Caki2 (cell line): Measurements from ENCODE around the gene GJD4. TPM values are rescaled to one million over a fixed set of nuclear protein-coding genes. Genes with fewer than 3 reads are reported as not detected.

ENCODE experiments used
- DNase-seq: peaks from one replicate; pipeline ENCODE4 v3.0.0-alpha.2; 2015; ENCODE audit warnings: low read depth
- in situ Hi-C: cut with HindIII; loops from 2 replicates; pipeline ENCODE4 v1.10.0; 2016; ENCODE audit warnings: low sequenced_read_pairs, low pct_unique_long_range_greater_than_20kb, mixed read lengths
- total RNA-seq: library from RNA; depleted of rRNA; stranded (reverse); fragments of >200 nt; shearing (Covaris generic); gene quantifications from 2 replicates; pipeline ENCODE4 v1.2.3, GENCODE V29; 2014; ENCODE audit warnings: low replicate concordance

The GJD4 gene
- total RNA-seq, 1 experiment from 2014 or later, result not detected

DNA sequence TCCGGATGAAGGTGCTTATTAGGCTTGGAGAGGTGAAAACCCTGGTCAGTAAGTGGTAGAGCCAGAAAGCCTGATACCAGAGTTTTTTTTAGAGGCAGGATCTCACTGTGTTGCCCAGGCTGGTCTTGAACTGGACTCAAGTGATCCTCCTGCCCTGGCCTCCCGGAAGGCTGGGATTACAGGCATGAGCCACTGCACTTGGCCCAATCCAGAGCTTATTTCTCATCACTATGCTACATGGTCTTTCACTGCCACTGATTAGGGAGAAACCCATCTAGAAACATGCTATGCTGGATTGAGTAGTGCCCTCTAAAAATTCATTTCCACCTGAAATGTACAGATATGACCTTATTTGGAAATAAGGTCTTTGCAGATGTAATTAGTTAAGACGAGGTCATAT lies 28.4 kb upstream of the GJD4 start:
- DNase-seq, result no peak
- in situ Hi-C loops, result no loop called here

DNA sequence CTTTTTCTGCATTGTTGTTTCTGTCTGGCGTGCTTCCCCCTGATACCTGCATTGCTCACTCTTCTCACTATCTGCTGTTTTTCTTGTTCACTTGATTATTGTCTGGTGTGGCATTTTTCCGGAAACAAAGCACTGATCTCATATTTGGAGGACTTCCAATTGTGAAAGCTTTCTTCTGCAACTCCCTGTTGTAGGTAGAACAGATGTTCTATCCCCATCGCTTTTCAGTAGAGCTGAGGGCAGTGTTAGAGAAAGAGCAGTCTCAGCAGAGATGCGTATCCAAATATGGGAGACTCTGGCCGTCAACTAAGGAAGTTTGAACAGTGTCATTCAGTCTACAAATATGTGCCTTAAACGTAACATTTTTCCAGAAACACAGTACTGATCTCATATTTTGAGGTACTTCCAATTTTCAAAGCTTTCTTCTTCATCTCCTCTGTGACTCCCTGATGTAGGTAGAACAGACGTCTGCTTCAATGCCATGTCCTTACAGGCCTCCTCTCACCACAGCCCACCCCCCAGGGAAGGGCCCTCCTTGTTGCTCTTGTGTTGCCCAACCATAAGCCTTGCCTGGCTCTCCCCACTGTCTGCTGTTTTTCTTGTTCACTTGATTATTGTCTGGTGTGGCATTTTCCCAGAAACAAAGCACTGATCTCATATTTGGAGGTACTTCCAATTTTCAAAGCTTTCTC lies 27.1 kb upstream of the GJD4 start:
- no peak for DNase-seq
- in situ Hi-C loops, result no loop called here

DNA sequence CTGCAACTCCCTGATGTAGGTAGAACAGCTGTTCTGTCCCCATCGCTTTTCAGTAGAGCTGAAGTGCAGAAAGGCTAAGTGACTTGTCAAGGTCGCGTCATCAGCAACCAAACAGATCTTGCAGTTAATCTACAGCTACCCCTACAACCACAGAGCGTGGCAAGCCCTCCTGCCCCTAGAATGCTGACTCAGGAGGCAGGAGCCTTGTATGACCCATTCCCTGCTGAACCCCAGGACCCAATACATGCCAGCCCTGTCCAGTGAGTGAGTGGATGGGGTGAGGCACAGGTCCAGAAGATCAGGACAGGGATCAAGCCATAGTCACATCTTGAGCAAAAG lies 26.6 kb upstream of the GJD4 start:
- DNase-seq, result no peak
- in situ Hi-C loops, result no loop called here

DNA sequence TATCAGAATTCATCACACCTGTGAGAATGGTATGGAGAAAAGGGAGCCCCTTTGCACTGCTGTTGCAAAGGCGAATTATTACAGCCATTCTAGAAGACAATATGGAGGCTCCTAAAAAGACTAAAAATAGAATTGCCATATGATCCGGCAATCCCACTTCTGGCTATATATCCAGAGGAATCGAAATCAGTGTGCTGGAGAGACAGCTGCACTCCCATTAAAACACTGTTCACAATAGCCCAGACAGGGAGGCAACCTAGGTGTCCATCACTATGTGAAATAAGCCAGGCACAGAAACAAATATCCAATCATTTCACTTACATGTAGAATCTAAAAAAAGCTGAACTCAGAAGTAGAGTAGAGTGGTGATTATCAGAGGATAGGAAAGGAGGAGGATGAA lies 26.0 kb upstream of the GJD4 start:
- in situ Hi-C loops, result no loop called here

DNA sequence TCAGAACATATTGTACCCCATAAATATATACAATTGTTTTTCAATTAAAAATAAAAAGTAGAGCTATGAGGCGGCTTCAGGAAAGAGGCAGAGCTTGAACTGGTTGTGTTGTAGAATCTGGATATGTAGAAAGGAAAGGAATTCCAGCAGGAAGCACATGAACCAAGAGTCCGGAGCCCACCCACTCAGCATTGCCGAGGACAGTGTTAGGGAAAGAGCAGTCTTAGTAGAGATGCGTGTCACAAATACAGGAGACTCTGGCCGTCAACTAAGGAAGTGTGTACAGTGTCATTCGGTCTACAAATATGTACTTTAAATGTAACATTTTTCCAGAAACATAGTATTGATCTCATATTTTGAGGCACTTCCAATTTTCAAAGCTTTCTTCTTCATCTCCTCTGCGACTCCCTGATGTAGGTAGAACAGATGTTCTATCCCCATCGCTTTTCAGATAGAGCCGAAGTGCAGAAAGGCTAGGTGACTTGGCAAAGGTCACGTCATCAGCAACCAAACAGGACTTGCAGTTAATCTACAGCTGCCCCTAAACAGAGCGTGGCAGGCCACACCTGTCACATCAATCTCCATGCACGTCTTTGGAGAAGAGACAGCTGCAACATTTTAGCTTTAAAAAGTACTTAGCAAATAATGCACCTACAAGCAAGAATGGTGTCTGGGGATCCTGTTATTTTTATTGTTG lies 25.3 kb upstream of the GJD4 start:
- DNase-seq, result no peak
- in situ Hi-C loops, result no loop called here

More for the DNA sequence above, 26.0 kb upstream of the GJD4 start:
- DNase-seq, result no peak

DNA sequence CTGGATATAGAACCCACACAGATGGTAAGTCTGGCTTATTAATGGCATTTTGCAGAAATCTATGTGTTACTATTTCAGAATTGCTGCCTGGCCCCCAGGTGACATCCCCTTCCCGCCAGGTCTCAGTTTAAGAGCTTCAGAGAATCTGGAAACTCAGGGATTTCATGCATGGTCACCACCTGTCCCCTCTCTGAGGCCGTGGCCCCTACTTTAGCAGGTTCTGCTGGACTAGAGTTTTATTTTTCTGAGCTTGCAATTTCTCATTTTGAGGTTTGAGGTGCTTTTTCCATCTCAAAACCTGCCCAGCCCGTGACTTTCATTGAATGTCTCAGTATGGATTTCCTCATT lies 24.7 kb upstream of the GJD4 start:
- DNase-seq, result no peak
- in situ Hi-C loops, result no loop called here

DNA sequence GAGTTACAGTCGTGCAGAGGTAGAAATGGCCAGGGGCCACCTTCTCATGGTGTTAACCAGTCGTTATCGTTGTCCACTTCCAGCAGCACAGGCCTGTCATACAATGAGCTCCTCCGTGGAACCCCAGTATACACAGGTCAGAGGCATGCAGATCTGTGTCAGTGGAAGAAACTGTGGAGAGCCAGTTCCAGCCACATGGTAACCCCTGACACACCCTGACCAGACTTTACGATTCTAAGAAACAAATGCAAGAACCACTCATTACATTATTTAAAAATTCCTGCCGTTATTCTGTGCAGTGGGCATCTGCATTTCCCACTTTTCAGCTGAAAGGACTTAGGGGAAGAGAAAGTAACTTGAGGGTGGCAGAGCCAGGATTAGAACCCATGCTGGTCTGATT lies 23.5 kb upstream of the GJD4 start:
- in situ Hi-C loops, result no loop called here
- DNase-seq, result no peak

DNA sequence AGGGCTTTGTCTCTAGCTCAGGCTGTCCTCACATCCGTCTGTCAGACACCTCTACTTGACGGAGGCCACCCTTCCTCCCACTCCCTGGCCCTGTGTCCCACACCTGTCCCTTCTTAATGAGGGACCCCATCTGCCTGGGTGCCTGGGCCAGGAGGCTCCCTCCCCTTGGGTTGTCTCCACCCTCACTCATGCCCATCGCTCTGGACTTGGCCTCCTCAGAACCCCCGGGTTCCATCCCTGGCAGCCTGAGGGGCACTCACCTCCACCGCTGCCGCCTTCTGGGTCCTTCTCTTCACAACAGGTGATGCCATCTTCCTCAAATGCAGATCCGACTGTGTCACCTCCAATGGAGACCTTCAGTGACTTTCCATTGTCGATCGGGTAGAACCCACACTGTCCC lies 20.2 kb upstream of the GJD4 start:
- DNase-seq, result no peak
- in situ Hi-C loops, result no loop called here

DNA sequence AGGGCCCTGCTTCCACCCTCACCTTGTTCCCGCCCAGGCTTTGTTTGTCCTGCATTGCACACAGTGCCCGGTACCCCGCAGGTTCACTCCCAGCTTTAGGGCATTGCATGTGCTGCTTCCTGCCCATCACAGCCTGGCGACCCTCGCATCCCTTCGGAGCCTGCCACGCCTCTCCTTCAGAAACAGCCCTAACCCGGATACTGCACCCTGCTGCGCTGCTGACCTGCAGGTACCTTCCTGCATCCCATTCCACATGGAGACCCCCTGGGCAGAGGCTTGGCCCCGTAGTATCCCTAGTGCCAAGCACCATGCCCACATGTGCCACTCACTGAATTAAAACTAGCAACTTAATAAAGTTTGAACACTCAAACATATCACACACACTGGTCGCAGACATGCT lies 19.8 kb upstream of the GJD4 start:
- in situ Hi-C loops, result no loop called here

DNA sequence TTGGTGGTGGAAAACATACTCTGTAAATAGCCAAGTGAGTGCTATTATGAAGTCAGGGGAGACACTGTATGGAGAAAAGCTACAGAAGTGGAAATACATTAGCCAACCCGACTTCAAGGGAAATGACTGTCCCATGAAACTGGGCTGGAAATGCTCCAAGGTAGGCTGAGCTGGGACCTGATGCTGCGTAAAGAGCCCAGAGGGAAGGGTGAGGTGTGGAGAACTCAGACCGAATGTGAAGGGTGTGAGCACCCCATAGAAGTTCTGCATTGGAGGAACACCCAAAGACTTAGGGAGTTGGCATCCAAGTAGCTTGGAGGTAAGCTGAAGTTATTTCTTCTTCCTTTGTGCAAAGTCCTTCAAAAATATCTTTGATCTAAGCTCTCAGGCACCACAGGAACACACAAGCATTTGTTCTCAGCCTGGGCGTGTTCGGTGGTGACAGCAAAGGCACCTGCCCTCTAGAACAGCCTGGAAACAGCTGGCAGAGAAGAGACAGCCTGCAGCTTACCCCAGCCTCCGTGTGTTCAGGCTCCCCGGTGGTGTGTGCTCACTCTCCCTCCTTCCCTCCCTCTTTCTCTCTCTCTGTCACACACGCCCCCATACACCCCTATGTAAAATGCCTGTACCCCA lies 19.1 kb upstream of the GJD4 start:
- no peak for DNase-seq
- in situ Hi-C loops, result no loop called here

More for the DNA sequence above, 19.8 kb upstream of the GJD4 start:
- no peak for DNase-seq

DNA sequence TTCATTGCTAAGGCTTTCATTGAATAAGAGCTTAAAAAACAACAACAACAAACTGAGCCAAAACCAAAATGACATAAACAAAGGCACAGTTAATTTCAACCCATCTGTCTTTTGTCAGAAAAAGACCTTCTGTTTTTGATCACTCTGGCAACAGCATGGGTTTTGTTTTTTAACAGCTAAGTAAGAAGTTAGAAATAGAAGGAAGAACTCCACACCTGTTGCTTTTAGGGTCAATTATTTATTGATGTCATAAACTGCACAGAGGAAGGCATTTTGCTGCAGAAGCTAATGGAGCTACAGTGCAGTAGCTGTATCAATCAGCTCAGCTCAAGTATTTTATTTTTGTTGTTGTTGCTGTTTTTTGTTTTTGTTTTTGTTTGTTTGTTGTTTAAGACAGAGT lies 16.3 kb upstream of the GJD4 start:
- in situ Hi-C loops, result no loop called here
- no peak for DNase-seq

DNA sequence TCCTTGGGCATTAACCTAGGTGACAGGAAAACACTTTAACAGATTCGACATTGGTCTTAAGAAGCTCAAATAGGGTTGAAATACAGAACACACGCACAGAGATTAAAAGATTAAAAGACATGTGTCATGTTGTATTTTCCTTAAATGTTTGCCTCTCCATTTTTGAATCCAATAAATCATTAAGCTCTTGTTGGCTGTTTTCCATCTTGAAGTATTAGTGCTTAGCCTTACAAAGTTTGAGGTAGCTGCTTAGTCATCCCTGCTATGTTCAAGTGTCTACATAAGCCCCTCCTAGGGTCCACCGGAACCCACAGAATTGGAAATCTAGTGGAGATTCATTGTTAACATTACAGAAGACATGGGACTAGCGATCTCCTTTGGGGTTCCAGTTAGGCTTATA lies 12.7 kb upstream of the GJD4 start:
- in situ Hi-C loops, result no loop called here
- no peak for DNase-seq

DNA sequence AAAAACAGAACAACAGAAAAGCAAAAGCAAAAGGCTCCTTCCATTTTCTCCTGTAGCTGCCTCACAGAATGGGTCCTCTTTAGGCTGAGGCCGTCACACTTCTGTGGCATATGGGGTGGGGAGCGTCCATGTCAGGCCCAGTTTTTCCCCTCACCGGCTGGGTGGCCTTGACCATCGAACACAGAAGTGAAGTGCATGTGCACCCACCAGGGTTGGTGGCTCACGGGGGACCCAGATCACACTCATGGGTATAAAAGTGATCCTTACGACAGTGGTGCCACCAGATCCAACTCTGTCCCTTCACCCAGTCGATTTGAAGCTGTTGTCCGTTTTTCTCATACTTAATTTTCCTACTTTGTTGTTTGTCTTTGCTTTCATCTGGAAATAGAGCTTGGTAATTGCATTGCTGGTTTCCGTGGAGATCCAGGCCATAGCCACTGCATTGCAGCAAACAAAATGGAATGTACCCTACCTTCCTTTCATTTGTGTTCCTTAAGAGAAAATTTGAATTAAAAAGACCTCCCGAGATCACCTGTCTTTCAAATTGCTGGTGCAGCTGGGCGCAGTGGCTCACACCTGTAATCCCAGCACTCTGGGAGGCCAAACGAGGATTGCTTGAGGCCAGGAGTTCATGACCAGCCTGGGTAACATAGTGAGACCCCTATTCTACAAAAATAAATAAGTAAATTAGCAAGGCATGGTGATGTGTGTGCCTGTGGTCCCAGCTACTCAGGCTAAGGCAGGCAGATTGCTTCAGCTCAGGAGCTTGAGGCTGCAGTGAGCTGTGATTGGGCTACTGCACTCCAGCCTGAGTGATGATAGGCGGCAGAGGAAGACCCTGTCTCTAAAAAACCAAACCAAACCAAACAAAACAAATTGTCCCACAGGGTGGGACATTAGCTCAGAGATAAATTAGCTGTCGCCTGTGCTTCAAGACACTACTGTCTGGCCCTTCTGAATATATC lies 10.7 kb upstream of the GJD4 start:
- no peak for DNase-seq
- in situ Hi-C loops, result no loop called here

DNA sequence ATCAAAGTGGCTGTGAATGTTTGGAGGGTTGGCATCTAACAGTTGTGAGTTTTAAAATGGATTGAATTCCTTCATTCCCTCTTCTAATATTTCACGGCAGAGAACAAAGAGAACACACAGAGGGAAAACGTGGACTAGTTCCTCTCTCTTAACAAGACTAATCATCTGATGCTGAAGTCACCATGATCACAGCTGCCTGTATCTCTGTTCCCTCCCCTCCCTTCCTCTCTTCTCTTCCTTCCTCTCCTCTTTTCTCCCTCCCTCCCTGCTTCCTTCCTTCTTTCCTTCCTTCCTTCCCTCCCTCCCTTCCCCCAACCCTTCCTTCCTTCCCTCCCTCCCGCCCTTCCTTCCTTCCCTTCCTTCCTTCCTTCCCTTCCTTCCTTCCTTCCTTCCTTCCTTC lies 10.0 kb upstream of the GJD4 start:
- in situ Hi-C loops, result no loop called here
- no peak for DNase-seq

DNA sequence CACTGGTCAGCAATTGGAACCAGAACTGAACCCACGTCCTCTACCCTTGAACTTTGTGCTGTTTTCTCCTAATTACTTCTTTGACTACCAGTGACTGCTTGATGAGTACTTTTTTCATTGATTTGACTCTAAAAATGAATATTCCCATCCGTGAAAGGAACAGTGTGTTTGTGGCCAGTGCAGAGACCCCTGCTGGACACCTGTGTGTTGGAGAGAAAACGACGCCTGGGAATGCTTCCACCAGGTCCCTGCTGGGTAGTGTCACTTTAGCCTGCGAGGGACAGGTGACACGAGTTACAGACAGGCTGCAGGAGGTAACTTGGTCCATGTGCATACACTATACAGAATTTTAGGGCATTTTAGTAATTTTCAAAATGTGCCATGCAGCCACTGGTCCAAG lies 6.8 kb upstream of the GJD4 start:
- in situ Hi-C loops, result no loop called here
- no peak for DNase-seq

DNA sequence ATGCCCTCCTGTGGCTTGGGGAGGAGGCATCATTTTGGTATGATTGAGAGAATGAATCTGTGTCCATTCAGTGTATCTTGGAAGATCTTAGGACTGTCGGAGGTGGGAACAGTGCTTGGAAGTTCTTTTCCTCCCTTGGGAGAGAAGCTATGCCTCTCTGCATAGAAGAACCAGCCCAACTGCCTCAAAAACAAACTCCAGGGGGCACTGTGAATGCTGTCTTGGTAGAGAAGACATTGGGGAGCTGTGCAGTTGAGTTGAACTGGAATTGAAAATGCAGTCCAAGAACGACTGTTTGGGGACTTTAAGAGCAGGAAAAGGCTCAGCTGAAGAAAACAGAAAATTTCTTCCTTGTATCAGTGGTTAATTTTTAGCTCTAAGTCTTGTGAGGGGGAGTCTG lies 4.9 kb upstream of the GJD4 start:
- in situ Hi-C loops, result no loop called here
- no peak for DNase-seq

DNA sequence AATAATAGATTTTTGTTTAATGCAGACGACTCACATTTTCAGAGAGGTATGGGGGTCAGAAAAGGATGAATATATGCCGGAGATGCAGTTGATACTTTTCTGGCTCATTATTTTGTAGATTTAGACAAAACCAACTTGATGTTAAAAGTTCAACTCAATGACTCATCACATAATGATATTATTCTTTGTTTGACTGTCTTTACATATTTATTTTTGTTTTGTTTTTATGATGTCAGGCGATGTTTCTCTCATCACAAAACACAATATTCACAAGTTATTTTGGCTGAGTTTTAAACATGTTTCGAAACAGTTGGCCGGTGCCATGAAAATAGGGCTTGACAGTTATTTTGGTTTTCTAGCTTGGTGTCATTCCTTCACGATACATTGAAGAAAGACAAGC lies 1.3 kb downstream of the GJD4 start:
- DNase-seq, result peak; percentile 26
- in situ Hi-C loops, result no loop called here

DNA sequence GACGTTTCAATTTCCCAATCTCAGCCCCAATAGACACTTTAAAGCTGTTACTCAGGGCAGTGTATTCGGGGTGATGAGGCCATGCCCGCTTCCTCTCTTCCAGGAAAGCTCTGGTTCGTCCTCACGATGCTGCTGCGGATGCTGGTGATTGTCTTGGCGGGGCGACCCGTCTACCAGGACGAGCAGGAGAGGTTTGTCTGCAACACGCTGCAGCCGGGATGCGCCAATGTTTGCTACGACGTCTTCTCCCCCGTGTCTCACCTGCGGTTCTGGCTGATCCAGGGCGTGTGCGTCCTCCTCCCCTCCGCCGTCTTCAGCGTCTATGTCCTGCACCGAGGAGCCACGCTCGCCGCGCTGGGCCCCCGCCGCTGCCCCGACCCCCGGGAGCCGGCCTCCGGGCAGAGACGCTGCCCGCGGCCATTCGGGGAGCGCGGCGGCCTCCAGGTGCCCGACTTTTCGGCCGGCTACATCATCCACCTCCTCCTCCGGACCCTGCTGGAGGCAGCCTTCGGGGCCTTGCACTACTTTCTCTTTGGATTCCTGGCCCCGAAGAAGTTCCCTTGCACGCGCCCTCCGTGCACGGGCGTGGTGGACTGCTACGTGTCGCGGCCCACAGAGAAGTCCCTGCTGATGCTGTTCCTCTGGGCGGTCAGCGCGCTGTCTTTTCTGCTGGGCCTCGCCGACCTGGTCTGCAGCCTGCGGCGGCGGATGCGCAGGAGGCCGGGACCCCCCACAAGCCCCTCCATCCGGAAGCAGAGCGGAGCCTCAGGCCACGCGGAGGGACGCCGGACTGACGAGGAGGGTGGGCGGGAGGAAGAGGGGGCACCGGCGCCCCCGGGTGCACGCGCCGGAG lies 2.6 kb downstream of the GJD4 start:
- in situ Hi-C loops, result no loop called here
- no peak for DNase-seq
